ENCODE measurements around the gene PDE8A.

DNA sequence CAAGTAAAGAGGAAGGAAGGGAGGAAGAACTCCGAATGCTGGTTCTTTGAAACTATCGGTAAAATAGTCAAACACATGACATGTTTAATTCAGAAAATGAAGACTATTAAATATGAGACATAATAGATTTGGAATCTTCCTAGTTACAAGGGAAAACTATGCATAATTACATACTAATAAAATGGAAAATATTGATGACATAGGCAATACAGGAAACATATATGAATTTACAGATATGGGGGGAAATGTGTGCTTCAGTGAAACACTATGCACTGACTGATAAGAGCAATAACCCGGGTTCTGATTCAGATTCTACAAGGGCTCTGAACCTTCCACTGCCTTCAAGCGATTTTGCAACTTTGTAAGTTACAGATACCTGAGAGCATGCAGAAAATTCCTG is 185.9 kb downstream of the PDE8A start:
- TF ChIP-seq, protein P1, sequence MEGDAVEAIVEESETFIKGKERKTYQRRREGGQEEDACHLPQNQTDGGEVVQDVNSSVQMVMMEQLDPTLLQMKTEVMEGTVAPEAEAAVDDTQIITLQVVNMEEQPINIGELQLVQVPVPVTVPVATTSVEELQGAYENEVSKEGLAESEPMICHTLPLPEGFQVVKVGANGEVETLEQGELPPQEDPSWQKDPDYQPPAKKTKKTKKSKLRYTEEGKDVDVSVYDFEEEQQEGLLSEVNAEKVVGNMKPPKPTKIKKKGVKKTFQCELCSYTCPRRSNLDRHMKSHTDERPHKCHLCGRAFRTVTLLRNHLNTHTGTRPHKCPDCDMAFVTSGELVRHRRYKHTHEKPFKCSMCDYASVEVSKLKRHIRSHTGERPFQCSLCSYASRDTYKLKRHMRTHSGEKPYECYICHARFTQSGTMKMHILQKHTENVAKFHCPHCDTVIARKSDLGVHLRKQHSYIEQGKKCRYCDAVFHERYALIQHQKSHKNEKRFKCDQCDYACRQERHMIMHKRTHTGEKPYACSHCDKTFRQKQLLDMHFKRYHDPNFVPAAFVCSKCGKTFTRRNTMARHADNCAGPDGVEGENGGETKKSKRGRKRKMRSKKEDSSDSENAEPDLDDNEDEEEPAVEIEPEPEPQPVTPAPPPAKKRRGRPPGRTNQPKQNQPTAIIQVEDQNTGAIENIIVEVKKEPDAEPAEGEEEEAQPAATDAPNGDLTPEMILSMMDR (IDR thresholded peaks at IDR 0.05): no peak
- TF ChIP-seq POLR2AphosphoS5 (IDR thresholded peaks at IDR 0.05) (no peak), EP300 (IDR thresholded peaks at IDR 0.05) (no peak)
